NCI-H345 treated with DMSO at 0.1 percent for 48 hours (cell line): ENCODE results near the gene CACNA1F.
A peak's percentile ranks its signal among the peaks of the same experiment; 100 is the strongest.

ENCODE experiments used
- DNase-seq: peaks from one replicate; lab custom pipeline; 2025; ENCODE audit not compliant: unreplicated experiment; lab: John Stamatoyannopoulos, UW

Gene CACNA1F

GRCh38 chrX:49155900-49156837 lies 77.0 kb downstream of the CACNA1F start:
- DNase-seq: peak; percentile 76

GRCh38 chrX:49155243-49155899 lies 77.8 kb downstream of the CACNA1F start:
- DNase-seq: no peak
